ENCODE results near the gene FCHSD2. TPM values are rescaled to one million over a fixed set of nuclear protein-coding genes. Genes with fewer than 3 reads are reported as not detected.
A peak's percentile ranks its signal among the peaks of the same experiment; 100 is the strongest.

Gene FCHSD2
- total and polyA plus RNA-seq, 4 donors: 7.6 to 18.7 (median 9.9) TPM

DNA sequence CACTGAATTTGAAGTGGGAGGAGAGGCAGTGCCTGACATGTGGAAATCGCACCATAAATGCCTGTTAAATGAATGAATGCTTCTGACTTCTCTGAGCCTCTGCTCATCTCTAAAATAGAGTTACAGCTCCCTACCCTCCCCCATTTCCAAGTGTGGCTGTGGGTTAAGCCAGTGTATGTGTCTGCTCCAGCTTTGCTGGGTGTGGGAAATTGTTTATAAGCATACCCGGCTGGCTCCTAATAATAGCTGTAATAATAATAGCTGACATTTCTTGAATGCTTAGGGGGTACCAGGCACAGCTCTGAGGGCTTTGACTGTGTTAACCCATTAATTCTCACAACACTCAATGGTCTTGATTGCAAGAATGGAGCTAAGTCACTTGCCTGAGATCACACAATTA is 7.0 kb upstream of the FCHSD2 start:
- TF ChIP-seq FOXA2 (IDR thresholded peaks at IDR 0.05): no peak
- no peak for TF ChIP-seq RAD21 (IDR thresholded peaks at IDR 0.05)
- no peak for TF ChIP-seq TAF1 (conservative IDR thresholded peaks at IDR 0.05)
- TF ChIP-seq, protein P1, sequence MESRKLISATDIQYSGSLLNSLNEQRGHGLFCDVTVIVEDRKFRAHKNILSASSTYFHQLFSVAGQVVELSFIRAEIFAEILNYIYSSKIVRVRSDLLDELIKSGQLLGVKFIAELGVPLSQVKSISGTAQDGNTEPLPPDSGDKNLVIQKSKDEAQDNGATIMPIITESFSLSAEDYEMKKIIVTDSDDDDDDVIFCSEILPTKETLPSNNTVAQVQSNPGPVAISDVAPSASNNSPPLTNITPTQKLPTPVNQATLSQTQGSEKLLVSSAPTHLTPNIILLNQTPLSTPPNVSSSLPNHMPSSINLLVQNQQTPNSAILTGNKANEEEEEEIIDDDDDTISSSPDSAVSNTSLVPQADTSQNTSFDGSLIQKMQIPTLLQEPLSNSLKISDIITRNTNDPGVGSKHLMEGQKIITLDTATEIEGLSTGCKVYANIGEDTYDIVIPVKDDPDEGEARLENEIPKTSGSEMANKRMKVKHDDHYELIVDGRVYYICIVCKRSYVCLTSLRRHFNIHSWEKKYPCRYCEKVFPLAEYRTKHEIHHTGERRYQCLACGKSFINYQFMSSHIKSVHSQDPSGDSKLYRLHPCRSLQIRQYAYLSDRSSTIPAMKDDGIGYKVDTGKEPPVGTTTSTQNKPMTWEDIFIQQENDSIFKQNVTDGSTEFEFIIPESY (IDR thresholded peaks at IDR 0.05): no peak
- TF ChIP-seq HNF4A (conservative IDR thresholded peaks at IDR 0.05): no peak
- no peak for TF ChIP-seq FOXA1 (IDR thresholded peaks at IDR 0.05)
- TF ChIP-seq, protein P2, sequence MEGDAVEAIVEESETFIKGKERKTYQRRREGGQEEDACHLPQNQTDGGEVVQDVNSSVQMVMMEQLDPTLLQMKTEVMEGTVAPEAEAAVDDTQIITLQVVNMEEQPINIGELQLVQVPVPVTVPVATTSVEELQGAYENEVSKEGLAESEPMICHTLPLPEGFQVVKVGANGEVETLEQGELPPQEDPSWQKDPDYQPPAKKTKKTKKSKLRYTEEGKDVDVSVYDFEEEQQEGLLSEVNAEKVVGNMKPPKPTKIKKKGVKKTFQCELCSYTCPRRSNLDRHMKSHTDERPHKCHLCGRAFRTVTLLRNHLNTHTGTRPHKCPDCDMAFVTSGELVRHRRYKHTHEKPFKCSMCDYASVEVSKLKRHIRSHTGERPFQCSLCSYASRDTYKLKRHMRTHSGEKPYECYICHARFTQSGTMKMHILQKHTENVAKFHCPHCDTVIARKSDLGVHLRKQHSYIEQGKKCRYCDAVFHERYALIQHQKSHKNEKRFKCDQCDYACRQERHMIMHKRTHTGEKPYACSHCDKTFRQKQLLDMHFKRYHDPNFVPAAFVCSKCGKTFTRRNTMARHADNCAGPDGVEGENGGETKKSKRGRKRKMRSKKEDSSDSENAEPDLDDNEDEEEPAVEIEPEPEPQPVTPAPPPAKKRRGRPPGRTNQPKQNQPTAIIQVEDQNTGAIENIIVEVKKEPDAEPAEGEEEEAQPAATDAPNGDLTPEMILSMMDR (IDR thresholded peaks at IDR 0.05; ENCODE audit: low read depth, low read length, missing input control): no peak
- no peak for TF ChIP-seq SP1 (IDR thresholded peaks at IDR 0.05)
- TF ChIP-seq NR2F2 (IDR thresholded peaks at IDR 0.05): no peak
- no peak for TF ChIP-seq GABPA (IDR thresholded peaks at IDR 0.05 in 1 of 2, conservative IDR thresholded peaks at IDR 0.05 in 1 of 2)
- H3K9me3 ChIP-seq (ENCODE audit: control insufficient read depth in 4 of 4, low read length in 3 of 4): no peaks in the 10 kb centered on the region
- H3K4me3 ChIP-seq (ENCODE audit: low read depth in 1 of 3, low read length in 3 of 3): no peak overlapping the region
- H3K36me3 ChIP-seq (ENCODE audit: control insufficient read depth in 4 of 4, insufficient read depth in 3 of 4, low read depth in 1 of 4, low read length in 3 of 4): no peaks in the 10 kb centered on the region
- no peak overlapping the region for H3K27ac ChIP-seq (ENCODE audit: low read depth in 1 of 2, low read length in 2 of 2)
- H3K4me1 ChIP-seq (ENCODE audit: control insufficient read depth in 4 of 4, insufficient read depth in 4 of 4, low read length in 3 of 4): peaks cover 3 to 15% (median 10%) of the 10 kb centered on the region in 4 donors
- WGBS: 94% methylated on average over 2 of the region's 2 CpGs
- no peak for DNase-seq (ENCODE audit: low spot score)
- H3K9ac ChIP-seq (ENCODE audit: low read depth in 1 of 2, low read length in 2 of 2): no peak overlapping the region
- no peaks in the 10 kb centered on the region for H3K27me3 ChIP-seq (ENCODE audit: control insufficient read depth in 4 of 4, insufficient read depth in 4 of 4, low read length in 3 of 4)

DNA sequence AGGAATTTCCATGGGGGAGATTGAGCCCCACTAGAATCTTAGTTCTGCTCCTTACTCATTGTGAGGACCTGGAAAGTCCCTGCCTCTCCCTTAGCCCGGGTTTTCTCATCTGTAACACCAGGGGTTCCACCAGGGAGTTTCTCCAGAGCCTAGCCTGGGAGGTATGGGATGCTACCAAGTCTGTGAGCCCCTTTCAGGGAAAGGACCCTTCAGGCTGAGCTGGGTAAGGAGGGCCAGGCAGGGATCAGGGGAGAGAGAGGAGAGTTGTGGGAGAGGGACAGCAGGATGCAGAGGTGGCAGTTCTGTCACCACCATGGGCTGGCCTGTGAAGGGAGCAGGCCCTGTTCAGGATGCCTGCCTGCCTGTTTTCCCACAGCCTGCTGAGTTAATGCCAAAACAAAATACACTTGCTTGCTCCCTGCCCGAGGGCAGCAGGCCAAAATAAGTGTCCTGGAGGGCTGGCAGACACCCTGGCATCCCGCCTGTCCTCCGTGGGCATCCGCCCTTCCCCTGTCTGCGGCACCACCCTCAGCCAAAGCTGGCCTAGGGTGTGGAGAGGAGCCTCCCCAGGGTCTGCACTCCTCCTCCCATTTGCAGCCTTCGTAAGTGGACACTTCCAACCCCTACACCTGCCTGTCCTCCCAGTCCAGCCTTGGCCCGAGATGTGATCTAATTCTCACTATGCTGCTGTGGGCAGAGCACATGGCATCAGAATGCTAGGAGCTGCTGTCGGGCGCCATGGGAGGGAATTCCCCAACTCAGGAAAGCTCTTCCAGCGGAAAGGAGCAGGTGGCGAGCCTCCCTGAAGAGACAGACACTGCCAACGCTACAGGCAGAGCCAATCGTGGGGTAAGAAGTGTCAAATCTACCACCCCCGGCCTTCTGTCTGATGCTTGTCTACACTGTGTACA is 5.9 kb upstream of the FCHSD2 start:
- peak overlapping the region in 1 of 2 donors; percentile 33 for H3K9ac ChIP-seq (ENCODE audit: low read depth in 1 of 2, low read length in 2 of 2)
- H3K9me3 ChIP-seq (ENCODE audit: control insufficient read depth in 4 of 4, low read length in 3 of 4): no peaks in the 10 kb centered on the region
- peak in 1 of 2 donors; percentile 29 for TF ChIP-seq RXRA (IDR thresholded peaks at IDR 0.05)
- TF ChIP-seq TAF1 (conservative IDR thresholded peaks at IDR 0.05): no peak
- TF ChIP-seq SP1 (IDR thresholded peaks at IDR 0.05): peak; percentile 16
- TF ChIP-seq, protein P3, sequence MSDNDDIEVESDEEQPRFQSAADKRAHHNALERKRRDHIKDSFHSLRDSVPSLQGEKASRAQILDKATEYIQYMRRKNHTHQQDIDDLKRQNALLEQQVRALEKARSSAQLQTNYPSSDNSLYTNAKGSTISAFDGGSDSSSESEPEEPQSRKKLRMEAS (IDR thresholded peaks at IDR 0.05): peak; percentile 30
- peak in 1 of 2 donors; percentile 7 for TF ChIP-seq RAD21 (IDR thresholded peaks at IDR 0.05)
- no peak for TF ChIP-seq HNF4G (IDR thresholded peaks at IDR 0.05)
- TF ChIP-seq YY1 (IDR thresholded peaks at IDR 0.05): no peak
- no peak for TF ChIP-seq EGR1 (IDR thresholded peaks at IDR 0.05; ENCODE audit: low read depth in 2 of 2)
- H3K27me3 ChIP-seq (ENCODE audit: control insufficient read depth in 4 of 4, insufficient read depth in 4 of 4, low read length in 3 of 4): no peaks in the 10 kb centered on the region
- no peak overlapping the region for H3K4me3 ChIP-seq (ENCODE audit: low read depth in 1 of 3, low read length in 3 of 3)
- no peaks in the 10 kb centered on the region for H3K36me3 ChIP-seq (ENCODE audit: control insufficient read depth in 4 of 4, insufficient read depth in 3 of 4, low read depth in 1 of 4, low read length in 3 of 4)
- peaks cover 8 to 25% (median 18%) of the 10 kb centered on the region in 4 donors for H3K4me1 ChIP-seq (ENCODE audit: control insufficient read depth in 4 of 4, insufficient read depth in 4 of 4, low read length in 3 of 4)
- 37% methylated on average over 15 of the region's 15 CpGs for WGBS
- H3K27ac ChIP-seq (ENCODE audit: low read depth in 1 of 2, low read length in 2 of 2): peak overlapping the region; percentile 9 to 19
- DNase-seq (ENCODE audit: low spot score): no peak

Measured in liver (tissue), 9 donors.